HepG2 (cell line): ENCODE results near the gene VTN. TPM values are rescaled to one million over a fixed set of nuclear protein-coding genes. Genes with fewer than 3 reads are reported as not detected.

Experiments used
- AGO2 ChIP-seq: fragments of 200-400 bp; formaldehyde crosslinking; optimal IDR thresholded peaks from 2 replicates; pipeline ENCODE3; 2017; ENCODE audit warnings: mild to moderate bottlenecking, low read depth, low read length, moderate library complexity
- ARHGAP35 ChIP-seq: sonication (generic); formaldehyde crosslinking; IDR thresholded peaks from 2 replicates; pipeline ENCODE4 v1.9.0; 2022; ENCODE audit warnings: mild to moderate bottlenecking, inconsistent platforms, moderate library complexity, missing genetic modification reagents, borderline replicate concordance
- ASH2L ChIP-seq: fragments of 300-600, 200-600 bp; sonication (generic); IDR thresholded peaks from 2 replicates; pipeline ENCODE4 v1.7.0; 2017; ENCODE audit warnings: low read depth, mild to moderate bottlenecking, moderate library complexity, mixed read lengths, low read length; ENCODE audit not compliant: insufficient read length
- CAMTA2 ChIP-seq: sonication (generic); formaldehyde crosslinking; IDR thresholded peaks from 2 replicates; pipeline ENCODE4 v1.4.0; 2020; ENCODE audit warnings: mild to moderate bottlenecking, missing genetic modification reagents, borderline replicate concordance
- CHD4 ChIP-seq: fragments of 200-600 bp; sonication (generic); IDR thresholded peaks from 2 replicates; pipeline ENCODE4 v1.7.0; 2017; ENCODE audit warnings: mild to moderate bottlenecking, low read length, borderline replicate concordance
- EEA1 ChIP-seq: sonication (generic); formaldehyde crosslinking; IDR thresholded peaks from 2 replicates; pipeline ENCODE4 v1.5.1; 2020; ENCODE audit warnings: mild to moderate bottlenecking, missing genetic modification reagents, borderline replicate concordance
- FOXK1 ChIP-seq: sonication (generic); formaldehyde crosslinking; IDR thresholded peaks from 2 replicates; pipeline ENCODE4 v1.4.0; 2020; ENCODE audit warnings: low read depth, missing genetic modification reagents, borderline replicate concordance
- FOXP1 ChIP-seq, 2 experiments: fragments of 450-650 bp in 1 of 2; IDR thresholded peaks; 2 replicates each; pipeline ENCODE4 v1.6.1; 2017 to 2018; ENCODE audit warnings: antibody characterized with exemption in 1 of 2
- GFI1 ChIP-seq: sonication (generic); formaldehyde crosslinking; IDR thresholded peaks from 2 replicates; pipeline ENCODE4 v1.5.0; 2020; ENCODE audit warnings: missing genetic modification reagents, mild to moderate bottlenecking, borderline replicate concordance
- HNRNPL ChIP-seq: fragments of 200-400 bp; formaldehyde crosslinking; IDR thresholded peaks from 2 replicates; pipeline ENCODE4 v1.6.1; 2017; ENCODE audit warnings: mild to moderate bottlenecking, low read depth, low read length
- KAT2B ChIP-seq: fragments of 150-350 bp; IDR thresholded peaks from 2 replicates; pipeline ENCODE4 v1.6.1; 2014; ENCODE audit warnings: low read depth, low read length, borderline replicate concordance
- MTERF4 ChIP-seq: sonication (generic); formaldehyde crosslinking; IDR thresholded peaks from 2 replicates; pipeline ENCODE4 v1.8.0; 2023; ENCODE audit warnings: mild to moderate bottlenecking, missing genetic modification reagents
- NFYB ChIP-seq: sonication (generic); formaldehyde crosslinking; IDR thresholded peaks from 2 replicates; pipeline ENCODE4 v1.4.0; 2020; ENCODE audit warnings: missing genetic modification reagents
- NR0B2 ChIP-seq: sonication (generic); formaldehyde crosslinking; IDR thresholded peaks from 2 replicates; pipeline ENCODE4 v1.4.0; 2020; ENCODE audit warnings: mild to moderate bottlenecking, missing genetic modification reagents
- PLRG1 ChIP-seq: fragments of 450-650 bp; conservative IDR thresholded peaks from 2 replicates; pipeline ENCODE4 v1.6.1; 2016
- SKI ChIP-seq: fragments of 450-650 bp; IDR thresholded peaks from one replicate; pipeline ENCODE4 v1.6.1; 2018; ENCODE audit warnings: mild to moderate bottlenecking; ENCODE audit not compliant: partially characterized antibody
- SNRNP70 ChIP-seq: fragments of 200-400 bp; formaldehyde crosslinking; IDR thresholded peaks from 2 replicates; pipeline ENCODE4 v1.6.1; 2017; ENCODE audit warnings: mild to moderate bottlenecking, low read depth, low read length, moderate library complexity
- SP140L ChIP-seq: sonication (generic); formaldehyde crosslinking; IDR thresholded peaks from 2 replicates; pipeline ENCODE4 v1.4.0; 2020; ENCODE audit warnings: missing genetic modification reagents, borderline replicate concordance
- SRSF4 ChIP-seq: fragments of 200-400 bp; formaldehyde crosslinking; IDR thresholded peaks from one replicate; pipeline ENCODE4 v1.6.1; 2018; ENCODE audit warnings: mild to moderate bottlenecking, low read depth, low read length, moderate library complexity; ENCODE audit not compliant: poor library complexity, severe bottlenecking
- THAP11 ChIP-seq: IDR thresholded peaks from 2 replicates; pipeline ENCODE4 v1.6.1; 2016; ENCODE audit warnings: missing biosample characterization, missing genetic modification reagents
- ZBTB38 ChIP-seq: sonication (generic); formaldehyde crosslinking; IDR thresholded peaks from 2 replicates; pipeline ENCODE4 v1.5.1; 2020; ENCODE audit warnings: mild to moderate bottlenecking, missing genetic modification reagents
- ZFP36L2 ChIP-seq: sonication (generic); formaldehyde crosslinking; IDR thresholded peaks from 2 replicates; pipeline ENCODE4 v1.4.0; 2020; ENCODE audit warnings: missing genetic modification reagents
- ZIK1 ChIP-seq: sonication (generic); formaldehyde crosslinking; IDR thresholded peaks from 2 replicates; pipeline ENCODE4 v1.5.0; 2020; ENCODE audit warnings: mild to moderate bottlenecking, low read depth, missing genetic modification reagents, borderline replicate concordance
- ZNF12 ChIP-seq: sonication (generic); formaldehyde crosslinking; IDR thresholded peaks from 2 replicates; pipeline ENCODE4 v1.5.0; 2020; ENCODE audit warnings: missing genetic modification reagents
- ZNF354B ChIP-seq: sonication (generic); formaldehyde crosslinking; IDR thresholded peaks from 2 replicates; pipeline ENCODE4 v1.8.0; 2022; ENCODE audit warnings: mild to moderate bottlenecking, missing genetic modification reagents
- ZNF83 ChIP-seq: sonication (generic); formaldehyde crosslinking; IDR thresholded peaks from 2 replicates; pipeline ENCODE4 v1.4.0; 2020; ENCODE audit warnings: missing genetic modification reagents, mild to moderate bottlenecking, borderline replicate concordance
- ZNF841 ChIP-seq: sonication (generic); formaldehyde crosslinking; IDR thresholded peaks from 2 replicates; pipeline ENCODE4 v1.8.1; 2023; ENCODE audit warnings: missing genetic modification reagents, borderline replicate concordance
- ZSCAN5A ChIP-seq: sonication (generic); formaldehyde crosslinking; IDR thresholded peaks from 2 replicates; pipeline ENCODE4 v1.8.0; 2022; ENCODE audit warnings: mild to moderate bottlenecking, missing genetic modification reagents, borderline replicate concordance
- polyA plus RNA-seq, 8 experiments: library from polyadenylated mRNA; depleted of rRNA in 3 of 8; stranded (reverse) in 7 of 8; unstranded in 1 of 8; fragments of >200 nt; fragmentation: Illumina TruSeq in 4 of 8; extraction: Trizol in 4 of 8; gene quantifications; 2 replicates each; pipeline versions ENCODE4 v1.2.1 to v1.2.3, GENCODE V29; 2011 to 2016; ENCODE audit warnings: low read depth in 4 of 8, missing spikeins in 1 of 8, mixed read lengths in 1 of 8; ENCODE audit not compliant: insufficient read depth in 1 of 8
- total RNA-seq, 5 experiments: library from RNA; depleted of rRNA; stranded (reverse); fragments of >200 nt; fragmentation: Illumina TruSeq; extraction: Trizol; gene quantifications; 2 replicates each; pipeline ENCODE4 v1.2.3, GENCODE V29; 2016; ENCODE audit warnings: low read depth in 1 of 5

Gene VTN
- total and polyA plus RNA-seq, 2 of the 13 experiments (the other 11 are each of a cell fraction or from before 2014, with no cell fraction given), result 108 to 131 TPM

- TF ChIP-seq KAT2B (no peak), SNRNP70 (no peak), AGO2 (peak; percentile 82), ASH2L (no peak), GFI1 (CRISPR knock-in tag) (no peak), NR0B2 (CRISPR knock-in tag) (no peak), NFYB (CRISPR knock-in tag) (no peak), THAP11 (no peak), SP140L (CRISPR knock-in tag) (no peak), ARHGAP35 (CRISPR knock-in tag) (no peak), ZNF12 (no peak), ZNF354B (no peak), HNRNPL (0 out of 2 replicates have a peak, but pooled peaks have one; percentile 49), ZNF841 (no peak), FOXP1 (IDR thresholded peaks at IDR 0.05) (no peak), FOXP1 (CRISPR knock-in tag; IDR thresholded peaks at IDR 0.05) (no peak), ZFP36L2 (CRISPR knock-in tag) (no peak), ZIK1 (no peak), SKI (no peak), EEA1 (CRISPR knock-in tag) (0 out of 2 replicates have a peak, but pooled peaks have one; percentile 25), CAMTA2 (CRISPR knock-in tag) (no peak), PLRG1 (no peak), ZNF83 (CRISPR knock-in tag) (no peak), ZBTB38 (peak; percentile 77), SRSF4 (no peak), MTERF4 (CRISPR knock-in tag) (no peak), FOXK1 (CRISPR knock-in tag) (no peak), ZSCAN5A (no peak), CHD4 (0 out of 2 replicates have a peak, but pooled peaks have one; percentile 12)
These were observed 1.0 kb downstream of the VTN start (continued) for GRCh38 chr17:28368915-28369683.
